Caco-2 (cell line): Measurements from ENCODE around the gene CST7. TPM values are rescaled to one million over a fixed set of nuclear protein-coding genes. Genes with fewer than 3 reads are reported as not detected.

Experiments used
- BruUV-seq: library from RNA; stranded (reverse); fragments of 400-500 nt; replicated peaks from 2 replicates; lab custom pipeline; 2021; lab: Mats Ljungman, UMichigan
- CTCF ChIA-PET: fragments of 300-600 bp; sonication (Branson Sonifier 250); formaldehyde crosslinking; loops from one replicate; lab custom pipeline; 2022; ENCODE audit warnings: antibody characterized with exemption; lab: Charles Lee
- POLR2A ChIA-PET: fragments of 300-600 bp; sonication (Branson Sonifier 250); formaldehyde crosslinking; loops from one replicate; lab custom pipeline; 2022; ENCODE audit warnings: antibody characterized with exemption; lab: Charles Lee
- DNase-seq, 2 experiments: peaks; one replicate each; pipeline versions ENCODE4 v3.0.0 to v3.0.0-alpha.2; 2020 to 2022
- H3K27me3 ChIP-seq: replicated peaks from 2 replicates; pipeline ENCODE4 v1.6.0; 2011; ENCODE audit warnings: low read length; ENCODE audit not compliant: control insufficient read depth, insufficient read depth
- H3K36me3 ChIP-seq: 2 replicates; pipeline ENCODE4 v1.5.1; 2011; ENCODE audit warnings: low read length; ENCODE audit not compliant: control insufficient read depth, insufficient read depth
- H3K4me1 ChIP-seq: fragments of 250-450 bp; sonication (Bioruptor Pico); 2 replicates; pipeline ENCODE4 v1.5.1; 2020; ENCODE audit warnings: mild to moderate bottlenecking
- H3K4me3 ChIP-seq: 2 replicates; pipeline ENCODE4 v1.5.1; 2011; ENCODE audit warnings: low read depth, mild to moderate bottlenecking, control low read depth, low read length
- H3K9me3 ChIP-seq: fragments of 250-450 bp; sonication (Bioruptor Pico); 2 replicates; pipeline ENCODE4 v1.5.1; 2020; ENCODE audit warnings: mild to moderate bottlenecking, moderate library complexity
- H3K27ac Mint-ChIP-seq: one replicate; pipeline ENCODE4 v1.8.0; 2022; ENCODE audit warnings: mixed read lengths; ENCODE audit not compliant: unreplicated experiment
- H3K27me3 Mint-ChIP-seq: one replicate; pipeline ENCODE4 v1.8.0; 2022; ENCODE audit warnings: mixed read lengths; ENCODE audit not compliant: insufficient read depth, unreplicated experiment
- H3K36me3 Mint-ChIP-seq: one replicate; pipeline ENCODE4 v1.8.0; 2022; ENCODE audit warnings: mild to moderate bottlenecking, mixed read lengths; ENCODE audit not compliant: insufficient read depth, unreplicated experiment
- H3K4me1 Mint-ChIP-seq: one replicate; pipeline ENCODE4 v1.8.0; 2022; ENCODE audit warnings: low read depth, mixed read lengths; ENCODE audit not compliant: unreplicated experiment
- H3K4me3 Mint-ChIP-seq: one replicate; pipeline ENCODE4 v1.8.0; 2022; ENCODE audit warnings: mild to moderate bottlenecking, moderate library complexity, mixed read lengths; ENCODE audit not compliant: unreplicated experiment
- H3K9me3 Mint-ChIP-seq: one replicate; pipeline ENCODE4 v1.8.0; 2022; ENCODE audit warnings: mixed read lengths; ENCODE audit not compliant: unreplicated experiment
- CTCF ChIP-seq, 2 experiments: fragments of 200-600 bp in 1 of 2; IDR thresholded peaks; 1 replicate in 1 of 2; 2 replicates in 1 of 2; pipeline versions ENCODE4 v1.5.1 to v1.8.0; 2011 to 2022; ENCODE audit warnings: antibody characterized with exemption in 1 of 2, control low read depth in 1 of 2, inconsistent platforms in 1 of 2, low read depth in 1 of 2, low read length in 1 of 2, mild to moderate bottlenecking in 1 of 2, moderate library complexity in 1 of 2; ENCODE audit not compliant: insufficient read depth in 1 of 2, severe bottlenecking in 1 of 2, unreplicated experiment in 1 of 2
- intact Hi-C: fragments of 100-400 bp; cut with micrococcal nuclease; formaldehyde crosslinking; loops from one replicate; pipeline ENCODE4 v1.10.0; 2022; ENCODE audit not compliant: unreplicated experiment
- total RNA-seq: library from RNA; stranded (reverse); gene quantifications from 2 replicates; pipeline ENCODE4 v1.2.3, GENCODE V29; 2022

The CST7 gene
- total RNA-seq, 1 experiment from 2014 or later: not detected

DNA sequence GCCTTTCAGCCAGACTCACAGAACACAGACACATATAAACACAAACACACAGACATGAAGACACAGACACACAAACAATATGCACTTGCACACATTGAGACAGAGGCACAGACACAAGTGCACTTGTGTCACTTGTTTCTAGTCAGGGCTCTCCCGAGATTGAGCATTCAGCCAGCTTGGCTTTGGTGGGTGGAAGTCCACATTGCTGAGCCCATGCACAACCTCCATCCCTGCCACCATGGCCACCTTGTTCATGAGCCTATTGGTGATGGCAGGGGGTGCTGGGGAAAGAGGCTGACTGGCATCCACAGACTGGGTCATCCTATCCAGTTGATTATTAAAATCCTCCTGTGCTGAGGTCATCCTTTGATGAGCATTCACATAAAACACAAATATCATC is 11.5 kb upstream of the CST7 start:
- no peak overlapping the region for H3K4me3 ChIP-seq
- H3K9me3 ChIP-seq: no peaks in the 10 kb centered on the region; the same call in 1 of the 2 replicates
- H3K9me3 Mint-ChIP-seq: peaks cover 10% of the 10 kb centered on the region
- TF ChIP-seq CTCF (IDR thresholded peaks at IDR 0.05; ENCODE audit: insufficient read depth in 1 of 2, low read depth in 1 of 2, low read length in 1 of 2, severe bottlenecking in 1 of 2, unreplicated experiment in 1 of 2): no peak
- BruUV-seq: no TSS peak
- no peak overlapping the region for H3K27ac Mint-ChIP-seq
- no peak overlapping the region for H3K4me3 Mint-ChIP-seq
- intact Hi-C loops: no loop called here
- peaks cover 5% of the 10 kb centered on the region for H3K36me3 Mint-ChIP-seq
- no peaks in the 10 kb centered on the region; the same call in 1 of the 2 replicates for H3K4me1 ChIP-seq
- no peaks in the 10 kb centered on the region for H3K27me3 Mint-ChIP-seq
- no peaks in the 10 kb centered on the region for H3K36me3 ChIP-seq
- no peaks in the 10 kb centered on the region for H3K27me3 ChIP-seq
- H3K4me1 Mint-ChIP-seq: no peaks in the 10 kb centered on the region
- CTCF ChIA-PET: no interaction called here
- no peak for DNase-seq
- POLR2A ChIA-PET: no interaction called here

DNA sequence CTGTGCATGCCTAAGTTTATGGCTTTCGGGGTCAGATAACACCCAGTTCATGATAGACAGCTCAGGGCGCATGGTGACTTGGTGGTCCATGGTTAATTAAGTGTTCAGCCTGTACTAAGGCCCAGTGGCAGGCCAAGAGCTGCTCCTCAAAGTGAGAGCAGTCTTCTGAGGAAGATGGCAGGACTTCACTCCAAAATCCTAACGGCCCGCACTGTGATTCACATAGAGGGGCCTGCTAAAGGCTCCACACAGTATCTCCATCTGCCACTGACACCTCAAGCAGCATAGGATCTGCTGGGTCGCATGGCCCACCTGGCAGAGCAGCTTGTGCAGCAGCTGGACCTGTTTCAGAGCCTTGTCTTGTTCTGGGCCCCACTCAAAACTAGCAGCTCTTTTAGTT is 10.6 kb upstream of the CST7 start:
- no peak overlapping the region for H3K4me3 Mint-ChIP-seq

DNA sequence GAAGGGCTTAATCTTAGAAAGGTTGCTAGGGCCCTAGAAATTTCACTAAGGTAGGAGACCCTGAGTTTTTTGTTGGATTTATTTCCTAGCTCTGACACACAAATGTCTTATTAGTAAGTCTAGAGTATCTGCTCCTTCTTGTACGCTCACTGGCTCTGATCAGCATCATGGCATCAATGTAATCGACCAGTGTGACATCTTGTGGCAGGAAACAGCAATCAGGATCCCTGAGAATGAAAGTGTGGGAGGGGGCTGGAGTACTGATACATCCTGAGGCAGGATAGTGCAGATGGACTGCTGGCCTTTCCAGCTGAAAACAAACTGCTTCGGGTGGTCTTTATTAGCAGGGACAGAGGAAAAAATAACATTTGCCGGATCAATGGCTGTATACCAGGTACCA is 10.0 kb upstream of the CST7 start:
- Mint-ChIP-seq H3K9me3 (peaks cover 10% of the 10 kb centered on the region), H3K27ac (no peak overlapping the region), H3K4me1 (no peaks in the 10 kb centered on the region), H3K27me3 (no peaks in the 10 kb centered on the region), H3K36me3 (peaks cover 5% of the 10 kb centered on the region), H3K4me3 (no peak overlapping the region)
- H3K4me1 ChIP-seq: no peaks in the 10 kb centered on the region; the same call in 1 of the 2 replicates
- ChIA-PET POLR2A (no interaction called here), CTCF (no interaction called here)
- no peaks in the 10 kb centered on the region; the same call in 1 of the 2 replicates for H3K9me3 ChIP-seq
- no peaks in the 10 kb centered on the region for H3K36me3 ChIP-seq
- DNase-seq: no peak
- no peaks in the 10 kb centered on the region; the same call in 1 of the 2 replicates for H3K27me3 ChIP-seq
- no peak overlapping the region for H3K4me3 ChIP-seq
- intact Hi-C loops: no loop called here
- TF ChIP-seq CTCF (IDR thresholded peaks at IDR 0.05; ENCODE audit: insufficient read depth in 1 of 2, low read depth in 1 of 2, low read length in 1 of 2, severe bottlenecking in 1 of 2, unreplicated experiment in 1 of 2): no peak
- no TSS peak for BruUV-seq

More for the DNA sequence above, 10.6 kb upstream of the CST7 start:
- Mint-ChIP-seq H3K27me3 (no peaks in the 10 kb centered on the region), H3K9me3 (peaks cover 10% of the 10 kb centered on the region), H3K4me1 (no peaks in the 10 kb centered on the region), H3K27ac (no peak overlapping the region), H3K36me3 (peaks cover 5% of the 10 kb centered on the region)
- Histone ChIP-seq H3K4me1 (no peaks in the 10 kb centered on the region; the same call in 1 of the 2 replicates), H3K27me3 (no peaks in the 10 kb centered on the region; the same call in 1 of the 2 replicates), H3K36me3 (no peaks in the 10 kb centered on the region), H3K9me3 (no peaks in the 10 kb centered on the region; the same call in 1 of the 2 replicates), H3K4me3 (no peak overlapping the region)
- DNase-seq: no peak
- ChIA-PET POLR2A (no interaction called here), CTCF (no interaction called here)
- intact Hi-C loops: no loop called here
- TF ChIP-seq CTCF (IDR thresholded peaks at IDR 0.05; ENCODE audit: insufficient read depth in 1 of 2, low read depth in 1 of 2, low read length in 1 of 2, severe bottlenecking in 1 of 2, unreplicated experiment in 1 of 2): no peak
- no TSS peak for BruUV-seq
